Keratinocyte (primary cell): ENCODE data around the gene DTX4. TPM values are rescaled to one million over a fixed set of nuclear protein-coding genes. Genes with fewer than 3 reads are reported as not detected.

Experiments used
- DNase-seq: peaks from one replicate; pipeline ENCODE4 v3.0.0-alpha.2; 2011; ENCODE audit warnings: low read depth, missing footprints, low spot score
- FAIRE-seq: peaks from 2 replicates; lab custom pipeline; 2011; peaks lifted over from hg19 to GRCh38; lab: Jason Lieb, UNC
- H2AFZ ChIP-seq: 2 replicates; pipeline ENCODE4 v1.6.0; 2012; ENCODE audit warnings: low read length, control low read depth, inconsistent platforms; ENCODE audit not compliant: control insufficient read depth
- H3K27ac ChIP-seq: 2 replicates; pipeline ENCODE4 v1.5.1; 2011; ENCODE audit warnings: low read length; ENCODE audit not compliant: control insufficient read depth, insufficient read depth
- H3K27me3 ChIP-seq: 3 replicates; pipeline ENCODE4 v1.6.0; 2011; ENCODE audit warnings: low read length; ENCODE audit not compliant: control insufficient read depth, insufficient read depth; ENCODE audit errors: extremely low read depth
- H3K36me3 ChIP-seq, 2 experiments: 2 replicates in 1 of 2; 3 replicates in 1 of 2; pipeline ENCODE4 v1.5.1; 2011; ENCODE audit warnings: low read length in 2 of 2, mild to moderate bottlenecking in 1 of 2; ENCODE audit not compliant: control insufficient read depth in 2 of 2, insufficient read depth in 2 of 2; ENCODE audit errors: extremely low read depth in 1 of 2
- H3K4me1 ChIP-seq: 3 replicates; pipeline ENCODE4 v1.5.1; 2011; ENCODE audit warnings: low read length; ENCODE audit not compliant: control insufficient read depth, insufficient read depth; ENCODE audit errors: extremely low read depth
- H3K4me2 ChIP-seq: 3 replicates; pipeline ENCODE4 v1.6.0; 2011; ENCODE audit warnings: low read depth, low read length; ENCODE audit not compliant: control insufficient read depth, insufficient read depth; ENCODE audit errors: extremely low read depth
- H3K4me3 ChIP-seq, 3 experiments: fragments of 200-600 bp in 1 of 3; sonication (generic) in 1 of 3; 2 replicates in 2 of 3; 3 replicates in 1 of 3; pipeline ENCODE4 v1.5.1; 2011 to 2016; ENCODE audit warnings: low read length in 3 of 3, mild to moderate bottlenecking in 3 of 3, control low read depth in 2 of 3, inconsistent platforms in 1 of 3, low read depth in 1 of 3, mixed read lengths in 1 of 3, mixed run types in 1 of 3, moderate library complexity in 1 of 3; ENCODE audit not compliant: control insufficient read depth in 2 of 3, insufficient read depth in 2 of 3; ENCODE audit errors: extremely low read depth in 1 of 3
- H3K79me2 ChIP-seq: 2 replicates; pipeline ENCODE4 v1.6.0; 2012; ENCODE audit warnings: low read length; ENCODE audit not compliant: control insufficient read depth, insufficient read depth
- H3K9ac ChIP-seq: 3 replicates; pipeline ENCODE4 v1.6.0; 2011; ENCODE audit warnings: low read length; ENCODE audit not compliant: control insufficient read depth, insufficient read depth; ENCODE audit errors: extremely low read depth
- H3K9me1 ChIP-seq: 3 replicates; pipeline ENCODE4 v1.6.0; 2011; ENCODE audit warnings: low read length; ENCODE audit not compliant: control insufficient read depth, insufficient read depth; ENCODE audit errors: extremely low read depth
- H3K9me3 ChIP-seq: 2 replicates; pipeline ENCODE4 v1.5.1; 2012; ENCODE audit warnings: low read depth, low read length; ENCODE audit not compliant: control insufficient read depth
- H4K20me1 ChIP-seq: 3 replicates; pipeline ENCODE4 v1.6.0; 2011; ENCODE audit warnings: low read length; ENCODE audit not compliant: control insufficient read depth, insufficient read depth; ENCODE audit errors: extremely low read depth
- EZH2 ChIP-seq: IDR thresholded peaks from one replicate; pipeline ENCODE4 v1.6.1; 2012; ENCODE audit warnings: inconsistent platforms, mild to moderate bottlenecking, low read length, moderate library complexity
- dilution Hi-C: fragments of 300-500 bp; cut with MboI; formaldehyde crosslinking; loops from one replicate; pipeline ENCODE4 v1.7.0; 2020; ENCODE audit warnings: low sequenced_read_pairs; ENCODE audit not compliant: extremely low pct_ligation_motif_present
- polyA plus RNA-seq, 5 experiments: library from polyadenylated mRNA; depleted of rRNA in 3 of 5; stranded (reverse) in 3 of 5; stranded (forward) in 1 of 5; unstranded in 1 of 5; fragments of >200 nt; gene quantifications; 1 replicate in 1 of 5; 2 replicates in 3 of 5; 3 replicates in 1 of 5; pipeline versions ENCODE4 v1.2.1 to v1.2.3, GENCODE V29; 2011 to 2012; ENCODE audit warnings: missing spikeins in 2 of 5, low read depth in 1 of 5, low replicate concordance in 1 of 5
- TF ChIP-seq, protein P1 (sequence below), 3 experiments: IDR thresholded peaks in 1 of 3; conservative IDR thresholded peaks in 1 of 3; optimal IDR thresholded peaks in 1 of 3; 2 replicates in 2 of 3; 3 replicates in 1 of 3; pipeline versions ENCODE3 to v1.5.1; 2011; ENCODE audit warnings: low read length in 3 of 3, mild to moderate bottlenecking in 3 of 3, moderate library complexity in 2 of 3, control low read depth in 1 of 3, inconsistent platforms in 1 of 3; ENCODE audit not compliant: insufficient read depth in 2 of 3; ENCODE audit errors: extremely low read depth in 1 of 3

Gene DTX4
- polyA plus RNA-seq, 1 donor (not counting 4 experiments of a cell fraction or from before 2014, with no cell fraction given) = 1.6 TPM

DNA sequence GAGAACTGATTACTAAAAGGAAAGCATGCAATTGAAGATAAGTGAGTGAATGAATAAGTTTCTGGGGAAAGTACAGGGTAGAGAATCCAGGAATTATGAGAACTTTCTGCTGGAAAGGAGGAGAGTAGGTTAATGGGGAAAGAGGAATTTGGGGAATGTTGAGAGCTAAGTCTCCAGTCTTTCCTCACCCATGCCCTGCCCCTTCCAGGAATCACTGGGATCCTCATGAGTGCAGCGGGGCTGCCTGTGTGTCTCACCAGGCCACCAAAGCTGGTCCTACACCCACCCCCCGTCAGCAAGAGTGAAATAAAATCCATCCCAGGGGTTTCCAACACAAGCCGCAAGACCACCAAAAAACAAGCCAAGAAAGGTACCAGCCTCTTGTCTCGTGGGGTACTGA is 17.0 kb downstream of the DTX4 start:
- H4K20me1 ChIP-seq = no peaks in the 10 kb centered on the region
- no peak overlapping the region for H3K4me3 ChIP-seq
- H3K79me2 ChIP-seq = no peaks in the 10 kb centered on the region
- TF ChIP-seq, protein P1, sequence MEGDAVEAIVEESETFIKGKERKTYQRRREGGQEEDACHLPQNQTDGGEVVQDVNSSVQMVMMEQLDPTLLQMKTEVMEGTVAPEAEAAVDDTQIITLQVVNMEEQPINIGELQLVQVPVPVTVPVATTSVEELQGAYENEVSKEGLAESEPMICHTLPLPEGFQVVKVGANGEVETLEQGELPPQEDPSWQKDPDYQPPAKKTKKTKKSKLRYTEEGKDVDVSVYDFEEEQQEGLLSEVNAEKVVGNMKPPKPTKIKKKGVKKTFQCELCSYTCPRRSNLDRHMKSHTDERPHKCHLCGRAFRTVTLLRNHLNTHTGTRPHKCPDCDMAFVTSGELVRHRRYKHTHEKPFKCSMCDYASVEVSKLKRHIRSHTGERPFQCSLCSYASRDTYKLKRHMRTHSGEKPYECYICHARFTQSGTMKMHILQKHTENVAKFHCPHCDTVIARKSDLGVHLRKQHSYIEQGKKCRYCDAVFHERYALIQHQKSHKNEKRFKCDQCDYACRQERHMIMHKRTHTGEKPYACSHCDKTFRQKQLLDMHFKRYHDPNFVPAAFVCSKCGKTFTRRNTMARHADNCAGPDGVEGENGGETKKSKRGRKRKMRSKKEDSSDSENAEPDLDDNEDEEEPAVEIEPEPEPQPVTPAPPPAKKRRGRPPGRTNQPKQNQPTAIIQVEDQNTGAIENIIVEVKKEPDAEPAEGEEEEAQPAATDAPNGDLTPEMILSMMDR (optimal IDR thresholded peaks at IDR 0.05 in 1 of 3, IDR thresholded peaks at IDR 0.05 in 1 of 3, conservative IDR thresholded peaks at IDR 0.05 in 1 of 3; ENCODE audit: extremely low read depth in 1 of 3, insufficient read depth in 2 of 3, low read length in 3 of 3) = no peak
- TF ChIP-seq EZH2 = no peak
- H3K4me1 ChIP-seq = no peaks in the 10 kb centered on the region
- H3K4me2 ChIP-seq = no peak overlapping the region
- DNase-seq = no peak
- no peaks in the 10 kb centered on the region for H3K9me3 ChIP-seq
- H3K27me3 ChIP-seq = no peaks in the 10 kb centered on the region
- no peak overlapping the region for H3K27ac ChIP-seq
- no peaks in the 10 kb centered on the region for H3K9me1 ChIP-seq
- no peak overlapping the region for H3K9ac ChIP-seq
- peaks cover 0 to 10% of the 10 kb centered on the region in 2 experiments for H3K36me3 ChIP-seq
- dilution Hi-C loops = no loop called here
- H2AFZ ChIP-seq = no peak overlapping the region
- FAIRE-seq = no peak

DNA sequence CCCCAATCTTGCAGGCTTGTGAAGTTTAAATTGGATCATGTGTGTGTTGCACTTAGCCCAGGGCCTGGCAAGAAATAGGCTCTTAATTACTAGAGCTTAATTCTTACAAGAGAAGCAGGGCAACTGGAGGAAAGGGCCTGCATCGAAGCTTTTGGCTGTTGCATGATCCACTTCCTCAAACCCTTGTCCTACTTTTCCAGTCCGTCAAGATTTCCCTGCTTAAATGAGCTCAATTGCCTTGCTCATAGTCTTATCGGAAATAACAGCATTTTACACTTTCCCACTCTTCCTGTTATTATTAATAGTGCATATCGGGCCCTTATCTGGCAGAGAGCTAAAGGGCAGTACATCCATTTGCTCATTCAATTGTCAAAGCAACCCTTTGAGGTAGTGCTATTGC is 18.1 kb downstream of the DTX4 start:
- Histone ChIP-seq H3K79me2 (no peaks in the 10 kb centered on the region), H3K36me3 (peaks cover 0 to 13% of the 10 kb centered on the region in 2 experiments), H3K9ac (no peak overlapping the region), H3K27me3 (no peaks in the 10 kb centered on the region), H3K4me3 (no peak overlapping the region), H2AFZ (no peak overlapping the region), H3K4me2 (no peak overlapping the region), H4K20me1 (no peaks in the 10 kb centered on the region), H3K4me1 (no peaks in the 10 kb centered on the region), H3K9me1 (no peaks in the 10 kb centered on the region), H3K9me3 (no peaks in the 10 kb centered on the region), H3K27ac (no peak overlapping the region)
- no peak for DNase-seq
- dilution Hi-C loops = no loop called here
- TF ChIP-seq EZH2 = no peak
- TF ChIP-seq, protein P1 (optimal IDR thresholded peaks at IDR 0.05 in 1 of 3, IDR thresholded peaks at IDR 0.05 in 1 of 3, conservative IDR thresholded peaks at IDR 0.05 in 1 of 3; ENCODE audit: extremely low read depth in 1 of 3, insufficient read depth in 2 of 3, low read length in 3 of 3) = no peak
- no peak for FAIRE-seq
